Measurements from ENCODE around the gene SUN2. TPM values are rescaled to one million over a fixed set of nuclear protein-coding genes. Genes with fewer than 3 reads are reported as not detected.

SUN2 gene
- total and polyA plus RNA-seq, 2 of the 4 experiments (the other 2 are of a cell fraction) = 27.8 to 50.0 TPM

GRCh38 chr22:38784856-38785255 is 29.1 kb upstream of the SUN2 start:
- dilution Hi-C loops (cut with HindIII; ENCODE audit: low sequenced_read_pairs, unreplicated experiment) (no loop called here), intact Hi-C loops (cut with micrococcal nuclease) (loop anchor here (5.0 kb wide), 1 partner anchor 57 kb away; the partner anchor contains the start of gene NPTXR), in situ Hi-C loops (cut with MboI; ENCODE audit: low sequenced_read_pairs) (no loop called here)
- no peak overlapping the region for H3K4me3 ChIP-seq (ENCODE audit: insufficient read depth, low read depth, low read length)
- TF ChIP-seq BHLHE40 (IDR thresholded peaks at IDR 0.05; ENCODE audit: low read depth, low read length) (no peak), FOS (IDR thresholded peaks at IDR 0.05; ENCODE audit: low read depth, low read length) (no peak), MXI1 (IDR thresholded peaks at IDR 0.05; ENCODE audit: borderline replicate concordance, low read depth, low read length) (no peak), RFX5 (IDR thresholded peaks at IDR 0.05; ENCODE audit: low read depth, low read length) (no peak), CHD1 (IDR thresholded peaks at IDR 0.05; ENCODE audit: low read depth, low read length) (no peak), POLR2A (IDR thresholded peaks at IDR 0.05; ENCODE audit: low read depth, low read length) (no peak), NFE2L2 (IDR thresholded peaks at IDR 0.05; ENCODE audit: low read depth, low read length) (no peak), MAFK (IDR thresholded peaks at IDR 0.05; ENCODE audit: low read depth, low read length) (no peak), RCOR1 (IDR thresholded peaks at IDR 0.05; ENCODE audit: insufficient replicate concordance, low read length) (no peak), SMC3 (IDR thresholded peaks at IDR 0.05; ENCODE audit: low read depth, low read length) (no peak)
- TF ChIP-seq, protein P1, sequence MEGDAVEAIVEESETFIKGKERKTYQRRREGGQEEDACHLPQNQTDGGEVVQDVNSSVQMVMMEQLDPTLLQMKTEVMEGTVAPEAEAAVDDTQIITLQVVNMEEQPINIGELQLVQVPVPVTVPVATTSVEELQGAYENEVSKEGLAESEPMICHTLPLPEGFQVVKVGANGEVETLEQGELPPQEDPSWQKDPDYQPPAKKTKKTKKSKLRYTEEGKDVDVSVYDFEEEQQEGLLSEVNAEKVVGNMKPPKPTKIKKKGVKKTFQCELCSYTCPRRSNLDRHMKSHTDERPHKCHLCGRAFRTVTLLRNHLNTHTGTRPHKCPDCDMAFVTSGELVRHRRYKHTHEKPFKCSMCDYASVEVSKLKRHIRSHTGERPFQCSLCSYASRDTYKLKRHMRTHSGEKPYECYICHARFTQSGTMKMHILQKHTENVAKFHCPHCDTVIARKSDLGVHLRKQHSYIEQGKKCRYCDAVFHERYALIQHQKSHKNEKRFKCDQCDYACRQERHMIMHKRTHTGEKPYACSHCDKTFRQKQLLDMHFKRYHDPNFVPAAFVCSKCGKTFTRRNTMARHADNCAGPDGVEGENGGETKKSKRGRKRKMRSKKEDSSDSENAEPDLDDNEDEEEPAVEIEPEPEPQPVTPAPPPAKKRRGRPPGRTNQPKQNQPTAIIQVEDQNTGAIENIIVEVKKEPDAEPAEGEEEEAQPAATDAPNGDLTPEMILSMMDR (conservative IDR thresholded peaks at IDR 0.05; ENCODE audit: low read depth, low read length) = no peak
- TF ChIP-seq, protein P2, sequence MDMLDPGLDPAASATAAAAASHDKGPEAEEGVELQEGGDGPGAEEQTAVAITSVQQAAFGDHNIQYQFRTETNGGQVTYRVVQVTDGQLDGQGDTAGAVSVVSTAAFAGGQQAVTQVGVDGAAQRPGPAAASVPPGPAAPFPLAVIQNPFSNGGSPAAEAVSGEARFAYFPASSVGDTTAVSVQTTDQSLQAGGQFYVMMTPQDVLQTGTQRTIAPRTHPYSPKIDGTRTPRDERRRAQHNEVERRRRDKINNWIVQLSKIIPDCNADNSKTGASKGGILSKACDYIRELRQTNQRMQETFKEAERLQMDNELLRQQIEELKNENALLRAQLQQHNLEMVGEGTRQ (IDR thresholded peaks at IDR 0.05; ENCODE audit: low read depth, low read length) = no peak
- TF ChIP-seq, protein P3, sequence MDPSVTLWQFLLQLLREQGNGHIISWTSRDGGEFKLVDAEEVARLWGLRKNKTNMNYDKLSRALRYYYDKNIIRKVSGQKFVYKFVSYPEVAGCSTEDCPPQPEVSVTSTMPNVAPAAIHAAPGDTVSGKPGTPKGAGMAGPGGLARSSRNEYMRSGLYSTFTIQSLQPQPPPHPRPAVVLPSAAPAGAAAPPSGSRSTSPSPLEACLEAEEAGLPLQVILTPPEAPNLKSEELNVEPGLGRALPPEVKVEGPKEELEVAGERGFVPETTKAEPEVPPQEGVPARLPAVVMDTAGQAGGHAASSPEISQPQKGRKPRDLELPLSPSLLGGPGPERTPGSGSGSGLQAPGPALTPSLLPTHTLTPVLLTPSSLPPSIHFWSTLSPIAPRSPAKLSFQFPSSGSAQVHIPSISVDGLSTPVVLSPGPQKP (IDR thresholded peaks at IDR 0.05; ENCODE audit: borderline replicate concordance, low read depth, low read length) = no peak
- no peak overlapping the region for H2BK20ac ChIP-seq (ENCODE audit: low read depth, low read length)
- no peak overlapping the region for H2AK5ac ChIP-seq (ENCODE audit: low read depth, low read length)
- H4K5ac ChIP-seq (ENCODE audit: low read depth, low read length) = no peak overlapping the region
- H4K91ac ChIP-seq (ENCODE audit: insufficient read depth, low read depth, low read length) = no peak overlapping the region
- ATAC-seq (ENCODE audit: low read depth) (no peak), DNase-seq (no peak)
- H2BK5ac ChIP-seq (ENCODE audit: low read depth, low read length, poor library complexity, severe bottlenecking) = no peak overlapping the region
- WGBS, 2 experiments (ENCODE audit: extremely low coverage in 2 of 2, insufficient read length in 1 of 2) = no CpG with 5 or more reads among the region's 5 CpGs
- H3K4ac ChIP-seq (ENCODE audit: low read depth, low read length) = peak overlapping the region; percentile 8; the same call in 1 of the 2 replicates
- ChIA-PET POLR2A (ENCODE audit: unreplicated experiment) (no interaction called here), CTCF (no interaction called here)
- H2AK9ac ChIP-seq (replicated peaks; ENCODE audit: low read depth, low read length, poor library complexity) = no peak overlapping the region
- H2BK15ac ChIP-seq (ENCODE audit: low read depth, low read length) = no peak overlapping the region
- H3K23ac ChIP-seq (ENCODE audit: low read depth, low read length) = no peak overlapping the region
- H4K20me1 ChIP-seq (ENCODE audit: insufficient read depth, low read length) = peaks cover 10% of the 10 kb centered on the region
- H3K14ac ChIP-seq (replicated peaks; ENCODE audit: low read depth, low read length) = no peak overlapping the region
- H3K9me3 ChIP-seq (ENCODE audit: control insufficient read depth, insufficient read depth, low read length) = no peaks in the 10 kb centered on the region
- H4K8ac ChIP-seq (ENCODE audit: low read depth in 2 of 2, low read length in 2 of 2) = no peak overlapping the region
- H3K18ac ChIP-seq (ENCODE audit: low read depth, low read length) = no peak overlapping the region
- no peaks in the 10 kb centered on the region for H3K27me3 ChIP-seq (ENCODE audit: control insufficient read depth, insufficient read depth, low read length)
- no peak overlapping the region for H3K56ac ChIP-seq (ENCODE audit: extremely low read depth, insufficient read depth, low read length)
- no peak overlapping the region for H3K9ac ChIP-seq (ENCODE audit: low read depth, low read length)
- no peak overlapping the region for H2AFZ ChIP-seq (replicated peaks; ENCODE audit: low read length, poor library complexity)
- no peak overlapping the region for H3K4me2 ChIP-seq (ENCODE audit: low read depth, low read length)
- peaks cover 25% of the 10 kb centered on the region for H3K9me1 ChIP-seq (ENCODE audit: insufficient read depth, low read length)
- H2BK120ac ChIP-seq (ENCODE audit: low read depth, low read length) = no peak overlapping the region; the same call in 1 of the 2 replicates
- H3K79me1 ChIP-seq (ENCODE audit: low read depth in 1 of 2, low read length in 2 of 2) = peaks cover 6 to 46% of the 10 kb centered on the region in 2 experiments; a peak in 3 of 4 replicates
- peaks cover 14% of the 10 kb centered on the region for H3K4me1 ChIP-seq (ENCODE audit: control insufficient read depth, insufficient read depth, low read length)
- no peak overlapping the region for H3K27ac ChIP-seq (ENCODE audit: insufficient read depth, low read length)
- BruUV-seq (replicated peaks) = no TSS peak
- H3K36me3 ChIP-seq (ENCODE audit: control insufficient read depth, insufficient read depth, low read length) = peaks cover 15% of the 10 kb centered on the region; the same call in 1 of the 2 replicates
